Endodermal cell (in vitro differentiated cells): ENCODE measurements around the gene TMEM114. TPM values are rescaled to one million over a fixed set of nuclear protein-coding genes. Genes with fewer than 3 reads are reported as not detected.

ENCODE experiments used
- DNase-seq: peaks from one replicate; pipeline ENCODE4 v3.0.0-alpha.2; 2017
- H3K27ac ChIP-seq: 2 replicates; pipeline ENCODE4 v1.5.1; 2013; ENCODE audit warnings: mild to moderate bottlenecking, low read depth, low read length, moderate library complexity
- H3K27me3 ChIP-seq: 2 replicates; pipeline ENCODE4 v1.6.1; 2013; ENCODE audit warnings: mild to moderate bottlenecking, low read length, moderate library complexity; ENCODE audit not compliant: insufficient read depth, control insufficient read depth, poor library complexity, severe bottlenecking
- H3K36me3 ChIP-seq: 2 replicates; pipeline ENCODE4 v1.7.0; 2013; ENCODE audit warnings: mild to moderate bottlenecking, low read length, moderate library complexity; ENCODE audit not compliant: control insufficient read depth, insufficient read depth
- H3K4me1 ChIP-seq: one replicate; pipeline ENCODE4 v1.7.0; 2013; ENCODE audit warnings: low read length; ENCODE audit not compliant: control insufficient read depth, insufficient read depth
- H3K4me3 ChIP-seq: 2 replicates; pipeline ENCODE4 v1.5.1; 2013; ENCODE audit warnings: mild to moderate bottlenecking, low read length, moderate library complexity
- H3K9ac ChIP-seq: 2 replicates; pipeline ENCODE4 v1.6.1; 2013; ENCODE audit warnings: mild to moderate bottlenecking, low read length, moderate library complexity; ENCODE audit not compliant: poor library complexity, severe bottlenecking; ENCODE audit errors: extremely low read depth
- H3K9me3 ChIP-seq: 2 replicates; pipeline ENCODE4 v1.6.1; 2013; ENCODE audit warnings: mild to moderate bottlenecking, low read length, moderate library complexity; ENCODE audit not compliant: control insufficient read depth
- H3K27ac Mint-ChIP-seq: 2 replicates; pipeline ENCODE4 v1.8.0; 2020; ENCODE audit warnings: mixed read lengths
- H3K27me3 Mint-ChIP-seq: 2 replicates; pipeline ENCODE4 v1.8.0; 2021; ENCODE audit warnings: mild to moderate bottlenecking, mixed read lengths; ENCODE audit not compliant: insufficient read depth
- H3K36me3 Mint-ChIP-seq: 2 replicates; pipeline ENCODE4 v1.8.0; 2020; ENCODE audit warnings: low read depth, mixed read lengths
- H3K4me1 Mint-ChIP-seq: 2 replicates; pipeline ENCODE4 v1.8.0; 2020; ENCODE audit warnings: mixed read lengths
- H3K4me3 Mint-ChIP-seq: 2 replicates; pipeline ENCODE4 v1.8.0; 2020; ENCODE audit warnings: mild to moderate bottlenecking, moderate library complexity, mixed read lengths
- H3K9me3 Mint-ChIP-seq: 2 replicates; pipeline ENCODE4 v1.8.0; 2020; ENCODE audit warnings: mild to moderate bottlenecking, mixed read lengths
- CTCF ChIP-seq: fragments of 200-600 bp; sonication (generic); conservative IDR thresholded peaks from 2 replicates; pipeline ENCODE4 v1.5.0; 2021; ENCODE audit warnings: antibody characterized with exemption, mild to moderate bottlenecking
- WGBS, 2 experiments: methylation state at CpG; one replicate each; pipeline versions ENCODE4 v1.1.5 to v1.1.7; 2013; ENCODE audit warnings: missing lambda C conversion rate in 2 of 2, mixed read lengths in 1 of 2; ENCODE audit not compliant: insufficient coverage in 1 of 2, insufficient read length in 1 of 2; 5-methylcytosine and 5-hydroxymethylcytosine counted together
- total RNA-seq, 2 donors: library from RNA; stranded (reverse); fragmentation: NEBNext Ultra II Directional in 1 of 2; extraction: Animal tissue kit (Norgen Biotek cat#: 25700) in 1 of 2; gene quantifications; 2 replicates in 1 of 2; 3 replicates in 1 of 2; pipeline ENCODE4 v1.2.1, GENCODE V29; 2021

Gene TMEM114
- total RNA-seq, 2 donors from 2014 or later = 0.40 TPM; not detected in 1

GRCh38 chr16:8554881-8555280 is 35.4 kb downstream of the TMEM114 start:
- WGBS, 2 experiments = 83 to 100% methylated on average over 1 to 2 of the region's 2 CpGs
- H3K4me3 Mint-ChIP-seq = no peak overlapping the region
- TF ChIP-seq CTCF = no peak
- no peak for DNase-seq
- no peak overlapping the region for H3K9ac ChIP-seq
- H3K4me1 ChIP-seq = no peaks in the 10 kb centered on the region
- peaks cover 26% of the 10 kb centered on the region for H3K27me3 Mint-ChIP-seq
- no peaks in the 10 kb centered on the region for H3K36me3 Mint-ChIP-seq
- H3K36me3 ChIP-seq = no peaks in the 10 kb centered on the region
- H3K4me3 ChIP-seq = no peak overlapping the region
- H3K4me1 Mint-ChIP-seq = peaks cover 4% of the 10 kb centered on the region
- peaks cover 24% of the 10 kb centered on the region for H3K27me3 ChIP-seq
- H3K27ac ChIP-seq = no peak overlapping the region
- H3K9me3 ChIP-seq = no peaks in the 10 kb centered on the region
- H3K9me3 Mint-ChIP-seq = no peaks in the 10 kb centered on the region
- H3K27ac Mint-ChIP-seq = no peak overlapping the region

- H3K4me1 Mint-ChIP-seq = peaks cover 4% of the 10 kb centered on the region
- Histone ChIP-seq H3K27ac (no peak overlapping the region), H3K9ac (no peak overlapping the region), H3K4me1 (no peaks in the 10 kb centered on the region), H3K36me3 (no peaks in the 10 kb centered on the region), H3K27me3 (peaks cover 24% of the 10 kb centered on the region), H3K9me3 (no peaks in the 10 kb centered on the region), H3K4me3 (no peak overlapping the region)
- no peak for DNase-seq
- no peak for TF ChIP-seq CTCF
- no peak overlapping the region for H3K4me3 Mint-ChIP-seq
- 50 to 79% methylated on average over 1 to 4 of the region's 4 CpGs for WGBS, 2 experiments
- no peaks in the 10 kb centered on the region for H3K36me3 Mint-ChIP-seq
- H3K27ac Mint-ChIP-seq = no peak overlapping the region
- peaks cover 28% of the 10 kb centered on the region for H3K27me3 Mint-ChIP-seq
- no peaks in the 10 kb centered on the region for H3K9me3 Mint-ChIP-seq
Observed at GRCh38 chr16:8554022-8554421, 36.3 kb downstream of the TMEM114 start.

GRCh38 chr16:8552487-8553221 is 37.7 kb downstream of the TMEM114 start:
- Mint-ChIP-seq H3K27ac (no peak overlapping the region), H3K27me3 (peaks cover 26% of the 10 kb centered on the region), H3K36me3 (no peaks in the 10 kb centered on the region), H3K4me3 (no peak overlapping the region), H3K4me1 (peaks cover 4% of the 10 kb centered on the region), H3K9me3 (no peaks in the 10 kb centered on the region)
- WGBS, 2 experiments = 38 to 45% methylated on average over 7 to 10 of the region's 11 CpGs
- TF ChIP-seq CTCF = no peak
- no peaks in the 10 kb centered on the region for H3K36me3 ChIP-seq
- H3K27me3 ChIP-seq = peaks cover 24% of the 10 kb centered on the region
- H3K9me3 ChIP-seq = no peaks in the 10 kb centered on the region
- H3K9ac ChIP-seq = no peak overlapping the region
- DNase-seq = peak; percentile 53
- no peak overlapping the region for H3K27ac ChIP-seq
- no peak overlapping the region for H3K4me3 ChIP-seq
- no peaks in the 10 kb centered on the region for H3K4me1 ChIP-seq
